ENCODE data around the gene VWF. TPM values are rescaled to one million over a fixed set of nuclear protein-coding genes. Genes with fewer than 3 reads are reported as not detected.
"Not testable (repeated sequence)": the region's sequence is repeated elsewhere in the genome, so short reads cannot be mapped to it uniquely, and the experiment has no call there.

VWF gene
- total RNA-seq, 1 donor from 2014 or later, result 275 TPM

DNA sequence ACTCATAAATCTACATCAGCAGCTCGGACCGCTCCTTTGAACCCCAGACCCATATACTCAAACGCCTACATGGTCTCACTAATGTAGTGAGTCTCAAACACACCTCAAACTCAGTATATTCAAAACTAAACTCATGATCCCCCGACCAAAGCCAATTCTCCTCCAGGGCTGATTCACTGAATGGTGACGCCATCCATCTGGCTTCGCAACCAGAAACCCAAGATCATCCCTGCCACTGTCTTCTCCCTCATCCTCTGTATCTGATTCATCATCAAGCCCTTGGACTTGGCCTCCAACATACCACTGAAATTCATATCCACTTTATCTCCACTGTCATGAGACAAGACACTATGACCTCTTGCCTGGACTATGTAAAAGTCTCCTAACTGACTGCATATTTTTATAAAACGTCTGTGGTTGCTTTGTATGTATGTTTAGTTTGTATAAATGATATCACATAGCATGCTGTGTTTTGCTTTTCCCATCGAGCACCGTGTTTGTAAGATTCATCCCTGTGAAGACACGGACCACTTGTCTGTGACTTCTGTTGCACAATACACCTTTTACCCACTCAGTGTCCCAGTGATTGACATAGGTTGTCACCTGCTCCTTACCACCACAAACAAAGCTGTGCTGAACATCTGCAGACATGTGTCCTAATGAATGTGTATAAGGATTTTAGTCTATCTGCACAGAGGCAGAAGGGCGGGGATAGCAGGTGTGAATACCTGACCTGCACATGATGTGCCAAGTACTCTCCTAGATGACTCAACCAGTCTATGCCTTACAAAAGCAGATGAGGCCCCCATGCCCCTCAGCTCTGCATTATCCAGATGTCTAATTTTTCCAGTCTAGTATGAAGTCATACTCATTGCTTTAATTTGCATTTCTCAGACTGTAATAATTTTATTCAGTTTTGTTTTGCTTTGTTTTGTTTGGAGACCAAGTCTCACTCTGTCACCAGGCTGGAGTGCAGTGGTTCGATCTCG lies 76.9 kb downstream of the VWF start:
- DNase-seq, result no peak
- intact Hi-C loops (cut with micrococcal nuclease), result no loop called here
- no peak for ATAC-seq

DNA sequence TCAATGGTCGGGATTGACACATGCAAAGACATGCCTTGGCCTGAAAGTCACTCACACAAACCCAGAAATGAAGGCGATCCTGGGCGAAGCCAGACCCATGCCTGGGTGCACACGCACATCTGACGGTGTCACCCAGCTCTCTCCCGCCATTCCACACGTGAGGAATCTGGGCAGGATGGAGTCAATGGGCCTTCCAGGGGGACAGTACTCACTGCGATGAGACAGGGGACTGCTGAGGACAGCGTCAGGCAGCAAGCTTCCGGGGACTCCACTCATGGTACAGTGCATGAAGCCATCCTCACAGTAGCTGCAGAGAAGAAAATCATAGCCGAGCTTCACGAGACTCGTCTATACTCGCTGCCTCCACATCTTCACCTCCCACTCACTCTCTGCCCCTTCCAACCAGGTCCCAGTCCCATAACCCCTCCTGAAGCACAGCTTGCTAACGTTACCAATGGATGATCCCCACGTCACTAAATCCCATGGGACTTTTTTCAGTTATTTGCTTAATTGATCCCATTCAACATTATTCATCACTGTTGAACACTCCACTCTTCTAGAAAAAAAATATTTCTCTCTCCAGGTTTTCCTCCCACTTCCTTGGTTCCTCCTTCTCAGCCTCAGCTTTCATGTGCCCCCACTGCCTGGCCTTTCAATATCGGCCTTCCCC lies 77.8 kb downstream of the VWF start:
- ATAC-seq (no peak), DNase-seq (no peak)
- intact Hi-C loops (cut with micrococcal nuclease), result no loop called here

DNA sequence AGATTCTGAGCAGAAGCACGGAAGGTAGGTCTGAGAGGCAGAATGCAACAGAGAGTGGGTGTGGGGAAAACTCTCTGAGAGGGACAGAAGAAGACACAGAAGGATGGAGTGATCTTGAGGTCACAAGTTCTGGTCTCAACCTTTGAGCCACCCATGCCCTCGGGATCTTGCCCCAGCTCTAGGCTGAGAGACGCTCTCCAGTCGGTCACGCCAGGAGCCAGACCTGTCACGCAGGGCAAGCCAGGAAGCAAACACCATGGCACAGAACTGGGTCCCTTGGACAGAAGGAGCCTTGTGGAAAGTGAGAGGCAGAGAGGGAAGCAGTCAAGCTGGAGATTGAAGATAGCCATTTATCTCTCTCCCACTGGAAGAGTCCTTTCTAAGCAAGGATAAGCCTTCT lies 79.0 kb downstream of the VWF start:
- DNase-seq, result no peak
- ATAC-seq, result no peak
- intact Hi-C loops (cut with micrococcal nuclease), result no loop called here

DNA sequence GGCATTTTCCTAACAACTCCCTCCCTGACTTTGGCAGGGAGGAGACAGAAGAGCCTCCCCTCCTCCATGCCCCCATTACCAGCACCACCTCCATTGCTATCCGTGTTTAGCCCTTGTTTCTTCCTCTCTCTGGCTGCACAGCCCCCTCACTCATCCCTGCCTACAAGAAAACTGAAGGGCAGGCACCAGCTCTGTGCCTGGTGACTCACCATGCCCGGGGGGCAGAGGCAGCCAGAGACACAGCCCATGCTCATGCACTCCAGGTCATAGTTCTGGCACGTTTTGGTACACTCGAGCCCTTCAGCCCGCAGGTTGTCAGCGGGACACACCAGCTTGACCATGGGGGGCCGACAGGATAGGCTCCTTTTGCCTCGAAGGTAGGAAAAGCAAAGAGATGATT lies 80.4 kb downstream of the VWF start:
- no peak for DNase-seq
- intact Hi-C loops (cut with micrococcal nuclease), result no loop called here

DNA sequence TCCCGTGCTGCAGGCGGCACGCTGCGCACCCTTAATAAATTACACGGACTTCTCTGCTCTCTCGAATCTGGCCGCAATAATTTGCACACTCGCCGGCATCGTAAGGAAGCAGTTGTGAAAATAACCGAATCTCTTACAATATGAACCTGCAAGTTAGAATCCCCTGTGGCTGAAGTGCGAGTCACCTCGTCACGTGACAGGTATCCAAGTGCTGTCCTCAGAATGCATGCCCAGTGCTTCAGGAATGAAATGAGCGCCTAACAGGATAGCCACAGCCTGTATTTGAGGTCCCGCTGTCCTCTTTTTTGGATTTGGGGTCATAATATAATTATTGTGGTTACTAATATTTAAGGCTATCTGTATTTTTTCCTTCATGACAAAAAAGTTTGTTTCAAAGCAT lies 82.0 kb downstream of the VWF start:
- ATAC-seq (no peak), DNase-seq (no peak)
- intact Hi-C loops (cut with micrococcal nuclease), result no loop called here

More for the DNA sequence above, 80.4 kb downstream of the VWF start:
- ATAC-seq, result no peak

DNA sequence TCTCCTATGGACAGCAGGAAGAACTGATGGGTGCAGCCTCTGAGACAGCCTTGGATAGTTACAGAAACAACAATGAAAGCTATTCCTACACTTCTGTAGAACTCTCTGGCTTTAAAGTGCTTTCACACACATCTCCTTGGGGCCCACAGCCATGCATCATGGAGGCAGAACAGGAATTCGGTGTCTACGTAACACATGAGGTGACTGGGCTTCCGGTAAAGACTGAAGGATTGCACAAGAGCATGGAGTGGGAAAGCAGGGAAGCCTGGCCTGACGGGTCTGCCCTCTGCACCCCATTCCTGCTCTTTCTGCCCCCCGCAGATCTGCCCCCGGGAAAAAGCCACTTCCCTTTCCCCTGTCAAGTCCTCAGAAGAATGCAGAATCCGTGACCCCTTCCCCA lies 82.6 kb downstream of the VWF start:
- ATAC-seq (no peak), DNase-seq (no peak)
- intact Hi-C loops (cut with micrococcal nuclease), result no loop called here

DNA sequence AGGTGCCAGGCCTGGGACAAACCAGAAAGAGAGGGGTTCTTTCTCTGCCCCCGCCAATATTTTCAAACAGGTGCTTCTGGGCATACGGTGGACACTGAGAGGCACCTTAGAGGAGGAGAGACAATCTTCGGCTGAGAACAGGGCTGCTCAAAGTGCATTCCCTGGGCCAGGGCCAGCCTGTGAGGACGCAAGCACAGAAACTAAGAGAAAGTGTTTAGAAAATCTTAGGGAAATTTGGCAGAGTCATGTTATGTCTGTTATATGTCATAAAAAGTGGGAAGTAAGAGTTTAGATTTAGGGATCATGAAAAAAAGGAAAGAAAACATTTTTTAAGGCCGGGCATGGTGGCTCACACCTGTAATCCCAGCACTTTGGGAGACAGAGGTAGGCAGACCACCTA lies 83.7 kb downstream of the VWF start:
- intact Hi-C loops (cut with micrococcal nuclease), result no loop called here
- DNase-seq (no peak), ATAC-seq (no peak)

DNA sequence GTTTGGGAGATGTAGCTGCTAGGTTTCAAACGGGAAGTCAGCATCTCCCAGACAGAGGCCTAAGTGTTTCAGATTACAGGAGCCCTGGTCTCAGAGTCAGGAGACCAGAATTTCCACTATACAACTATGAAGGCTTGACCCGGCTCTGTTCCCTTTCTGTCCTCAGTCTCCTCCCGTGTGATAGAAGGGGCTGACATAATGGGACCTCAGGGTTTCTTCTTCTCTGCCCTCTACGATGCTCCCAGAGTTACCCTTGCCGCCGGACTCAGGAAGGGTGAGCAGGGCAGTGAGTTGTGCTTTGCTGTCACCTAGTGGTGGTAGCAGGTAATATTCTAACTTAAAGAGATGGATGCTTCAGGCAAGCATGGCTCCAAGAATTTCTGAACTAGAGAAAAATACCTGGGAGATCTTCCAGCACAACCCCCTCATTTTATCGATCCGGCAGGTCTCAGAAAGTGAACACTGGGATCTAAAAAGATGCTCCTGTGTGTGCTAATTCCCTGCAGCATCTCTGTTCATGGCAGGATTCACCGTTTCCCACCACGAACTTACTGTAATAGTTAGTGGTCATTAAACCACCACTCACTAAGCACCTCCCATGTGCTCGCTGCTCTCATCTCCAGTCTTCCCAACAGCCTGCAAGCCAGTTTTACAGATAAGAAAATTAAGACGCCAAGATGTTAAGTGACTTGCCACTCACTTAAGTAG lies 84.4 kb downstream of the VWF start:
- intact Hi-C loops (cut with micrococcal nuclease), result loop anchor here (2.0 kb wide), 1 partner anchor 51 kb away; no protein-coding TSS in a partner anchor
- DNase-seq (no peak), ATAC-seq (peak; percentile 80)

DNA sequence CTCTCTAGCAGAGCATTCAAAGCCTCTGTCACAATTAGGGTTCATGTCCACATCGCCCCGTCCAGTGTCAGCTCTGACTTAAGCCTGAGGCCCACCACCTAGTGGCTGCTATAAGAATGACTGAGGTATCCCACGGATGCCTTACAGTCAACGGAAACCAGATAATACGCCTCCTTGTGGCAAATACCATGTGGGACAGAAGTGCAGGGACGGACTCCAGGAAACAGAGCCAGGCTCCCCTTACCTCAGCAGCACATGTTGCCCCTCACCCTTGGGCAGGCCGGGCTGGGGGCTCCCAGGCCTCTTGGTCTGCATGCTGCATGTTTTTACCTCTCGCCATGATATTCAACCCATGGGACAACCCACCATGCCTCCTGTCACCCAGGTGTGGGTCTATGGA lies 86.3 kb downstream of the VWF start:
- intact Hi-C loops (cut with micrococcal nuclease), result loop anchor here (2.0 kb wide), 1 partner anchor 49 kb away; no protein-coding TSS in a partner anchor
- DNase-seq (no peak), ATAC-seq (peak; percentile 62)

DNA sequence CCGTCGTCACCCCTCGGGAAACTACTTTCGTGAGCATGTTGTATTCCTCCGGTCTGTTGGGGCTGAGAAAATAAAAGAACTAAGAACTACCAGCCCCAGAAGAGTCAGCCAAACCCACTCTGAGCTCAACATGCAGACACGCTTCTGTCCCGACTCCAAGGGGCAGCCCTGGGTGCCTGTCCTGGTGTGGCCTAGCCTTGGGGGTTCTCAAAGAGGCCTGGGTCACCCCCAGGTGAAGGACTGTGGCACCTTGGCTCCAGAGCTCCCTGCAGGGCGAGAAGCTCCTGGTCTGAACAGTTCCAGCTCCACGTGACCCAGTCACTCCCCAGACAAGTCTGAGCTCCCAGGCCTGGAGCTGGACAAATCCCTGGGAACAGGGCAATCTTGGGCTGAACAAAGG lies 87.0 kb downstream of the VWF start:
- intact Hi-C loops (cut with micrococcal nuclease), result no loop called here
- DNase-seq, result no peak
- ATAC-seq, result no peak

DNA sequence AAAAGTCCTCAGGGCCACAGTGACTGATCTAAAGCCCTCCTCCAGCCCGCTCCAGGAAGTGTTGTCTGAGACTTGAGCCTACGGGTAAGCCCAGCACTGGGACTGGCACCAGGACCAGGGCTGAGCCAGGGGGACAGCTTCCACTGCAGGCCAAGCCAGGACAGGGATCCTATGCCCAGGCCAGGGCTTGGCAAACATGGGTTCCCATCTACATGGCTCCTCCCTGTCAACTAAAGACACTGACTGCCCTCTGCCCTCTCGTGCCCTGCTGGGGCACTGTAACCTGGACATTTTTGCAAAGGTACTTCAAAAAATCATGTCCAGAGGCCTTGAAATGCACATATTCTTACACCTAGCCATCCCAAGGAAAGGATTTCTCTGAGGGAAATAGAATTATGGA lies 88.0 kb downstream of the VWF start:
- intact Hi-C loops (cut with micrococcal nuclease), result no loop called here
- DNase-seq (no peak), ATAC-seq (no peak)

DNA sequence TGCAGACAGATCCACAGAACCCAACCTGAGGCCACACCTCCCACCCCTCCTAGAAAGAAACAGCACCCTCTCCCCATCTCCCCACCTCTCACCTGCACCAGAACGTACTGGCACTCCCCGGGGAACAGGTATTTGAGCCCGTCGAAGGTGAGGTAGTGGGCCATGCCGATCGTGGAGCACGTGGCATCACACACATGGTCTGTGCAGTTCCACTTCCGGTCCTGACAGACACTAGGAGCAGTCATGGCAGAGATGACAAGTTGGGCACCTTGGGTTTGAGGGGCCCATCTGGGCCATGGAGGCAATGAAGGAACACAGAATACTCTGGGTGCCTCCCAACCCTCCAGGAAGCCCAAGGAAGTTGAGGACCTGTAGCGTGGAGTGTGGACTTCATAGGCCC lies 89.9 kb downstream of the VWF start:
- intact Hi-C loops (cut with micrococcal nuclease), result no loop called here
- DNase-seq (no peak), ATAC-seq (no peak)

DNA sequence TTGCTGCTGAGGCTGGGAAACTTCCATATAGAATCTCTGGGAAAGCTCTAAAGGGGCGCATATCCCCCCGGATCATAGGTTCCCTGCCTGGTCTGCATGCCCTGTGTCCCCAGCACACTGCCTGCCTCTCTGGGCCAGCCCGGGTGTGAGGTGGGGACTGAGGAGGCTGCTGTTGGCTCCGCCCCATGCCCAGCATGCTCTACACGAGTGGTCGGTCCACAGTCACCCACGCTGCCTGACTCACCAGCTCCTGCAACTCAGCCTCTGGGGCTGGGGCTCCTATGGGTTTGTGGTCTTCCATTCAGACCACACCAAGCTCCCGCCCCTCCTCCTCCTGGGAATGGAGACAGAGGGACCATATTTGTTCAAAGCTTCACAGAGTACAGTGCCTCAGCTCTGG lies 90.9 kb downstream of the VWF start:
- DNase-seq (no peak), ATAC-seq (no peak)
- intact Hi-C loops (cut with micrococcal nuclease), result no loop called here

DNA sequence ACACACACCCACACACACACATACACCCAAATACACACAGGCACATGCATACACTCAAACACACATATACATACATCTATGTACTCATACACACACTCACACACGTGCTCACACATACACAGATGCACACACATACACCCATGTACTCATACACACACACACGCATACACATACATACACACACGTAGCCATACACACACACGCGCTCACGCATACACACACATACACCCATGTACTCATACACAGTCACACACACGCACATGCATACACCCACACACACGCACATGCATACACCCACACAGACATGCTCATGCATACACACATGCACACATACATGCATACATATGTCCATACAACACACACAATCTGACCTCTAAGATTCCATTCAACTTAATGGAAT lies 91.7 kb downstream of the VWF start:
- ATAC-seq, result no peak
- intact Hi-C loops (cut with micrococcal nuclease), result no loop called here
- DNase-seq, result no peak

DNA sequence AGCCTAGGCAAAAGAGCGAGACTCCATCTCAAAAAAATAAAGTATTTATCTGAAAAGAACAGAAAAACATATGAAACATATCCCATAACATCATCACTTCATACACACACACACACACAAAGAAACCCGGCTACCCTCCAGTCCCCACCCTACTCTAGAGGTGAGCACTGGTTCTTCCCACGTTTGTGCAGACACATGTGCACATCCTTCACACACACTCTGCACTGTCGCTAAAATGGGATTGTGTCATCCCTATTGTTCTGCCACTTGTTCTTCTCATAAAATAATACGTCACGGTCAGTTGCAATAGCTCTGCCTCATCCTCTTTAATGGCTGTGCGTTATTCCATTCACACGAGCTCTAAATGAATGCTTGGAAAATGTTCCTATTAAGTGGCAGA lies 93.5 kb downstream of the VWF start:
- ATAC-seq (no peak), DNase-seq (no peak)
- intact Hi-C loops (cut with micrococcal nuclease), result no loop called here

DNA sequence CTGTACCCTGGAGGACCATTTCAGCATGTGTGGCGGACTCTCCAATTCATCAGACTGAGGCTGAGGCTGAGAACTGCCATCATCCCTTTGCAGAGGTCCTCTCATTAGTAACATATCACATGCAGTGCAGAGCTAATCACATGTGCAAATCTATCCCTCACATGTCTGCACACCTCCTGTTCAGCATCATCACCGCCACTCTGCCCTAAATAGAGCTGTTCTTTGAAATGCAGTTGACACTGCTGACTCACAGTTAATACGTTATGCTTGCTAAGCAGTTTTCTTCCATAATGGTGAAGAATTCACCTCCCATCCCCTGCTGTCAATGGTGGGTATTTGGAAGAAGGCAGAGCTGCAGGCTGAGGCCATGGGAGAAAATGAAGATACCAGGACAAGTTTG lies 94.4 kb downstream of the VWF start:
- intact Hi-C loops (cut with micrococcal nuclease), result no loop called here
- DNase-seq (no peak), ATAC-seq (no peak)

DNA sequence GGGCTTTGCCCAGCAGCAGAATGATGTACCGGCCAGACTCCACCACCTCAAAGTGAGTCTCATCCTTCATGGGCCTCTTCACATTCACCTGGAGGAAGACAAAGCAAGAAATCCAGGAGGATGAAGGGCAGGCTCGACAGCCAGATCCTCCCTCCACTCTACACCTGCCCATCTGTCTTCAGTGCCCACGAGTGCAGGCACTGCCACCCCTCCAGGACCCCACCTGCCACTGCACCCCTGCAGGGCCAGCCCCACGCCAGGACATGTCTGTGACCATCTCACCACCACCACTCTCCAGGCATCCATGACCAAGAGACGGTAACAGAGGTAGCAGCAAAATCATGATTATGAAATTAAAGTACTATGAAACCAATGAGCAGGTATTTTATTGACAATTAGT lies 95.1 kb downstream of the VWF start:
- intact Hi-C loops (cut with micrococcal nuclease), result no loop called here
- ATAC-seq (no peak), DNase-seq (no peak)

DNA sequence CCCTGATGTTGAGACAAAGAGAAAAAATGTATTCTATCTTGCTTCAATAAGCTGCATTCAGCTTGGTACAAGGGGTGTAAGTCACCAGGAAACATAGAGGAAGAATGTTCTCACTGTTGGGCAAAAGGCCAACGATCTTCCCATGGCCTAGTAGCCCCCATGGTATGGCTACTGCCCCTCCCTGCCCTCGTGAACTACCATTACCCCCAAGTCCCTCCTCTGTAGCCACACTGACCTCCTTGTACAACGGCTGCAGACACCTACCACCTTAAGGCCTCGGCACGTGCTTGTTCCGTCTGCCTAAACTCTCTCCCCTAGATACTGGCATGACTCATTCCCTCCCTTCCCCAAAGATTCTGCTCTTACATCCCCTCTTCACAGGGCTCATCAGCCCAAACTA lies 97.5 kb downstream of the VWF start:
- ATAC-seq, result no peak
- intact Hi-C loops (cut with micrococcal nuclease), result no loop called here
- DNase-seq, result no peak

DNA sequence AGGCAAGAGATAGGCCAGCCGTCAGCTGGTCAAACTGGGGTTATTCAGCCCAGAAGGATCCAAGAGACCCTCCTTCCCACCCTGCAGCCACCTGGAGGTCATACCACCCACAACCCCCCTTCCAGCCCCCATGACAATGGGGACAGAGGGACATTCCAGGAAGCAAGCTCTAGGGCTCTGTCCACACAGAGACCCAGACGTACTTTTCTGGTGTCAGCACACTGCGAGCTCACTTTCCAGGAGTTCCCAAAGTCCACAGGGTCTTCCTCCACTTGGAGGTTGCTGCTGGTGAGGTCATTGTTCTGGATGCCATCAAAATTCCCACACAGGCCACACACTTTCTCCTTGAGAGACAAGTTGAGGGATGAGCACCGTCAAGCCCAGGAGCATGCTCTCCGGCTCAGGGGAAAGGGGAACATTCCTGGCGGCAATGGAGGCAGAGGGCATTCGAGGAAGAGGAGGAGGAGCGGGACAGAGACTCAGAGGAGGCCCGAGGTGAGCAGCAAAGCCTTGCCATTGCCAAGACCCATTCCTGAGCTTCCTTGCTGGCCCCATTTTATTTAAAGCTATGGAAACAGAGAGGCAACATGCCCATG lies 98.7 kb downstream of the VWF start:
- ATAC-seq; DNase-seq; intact Hi-C loops (cut with micrococcal nuclease): not testable (repeated sequence)

DNA sequence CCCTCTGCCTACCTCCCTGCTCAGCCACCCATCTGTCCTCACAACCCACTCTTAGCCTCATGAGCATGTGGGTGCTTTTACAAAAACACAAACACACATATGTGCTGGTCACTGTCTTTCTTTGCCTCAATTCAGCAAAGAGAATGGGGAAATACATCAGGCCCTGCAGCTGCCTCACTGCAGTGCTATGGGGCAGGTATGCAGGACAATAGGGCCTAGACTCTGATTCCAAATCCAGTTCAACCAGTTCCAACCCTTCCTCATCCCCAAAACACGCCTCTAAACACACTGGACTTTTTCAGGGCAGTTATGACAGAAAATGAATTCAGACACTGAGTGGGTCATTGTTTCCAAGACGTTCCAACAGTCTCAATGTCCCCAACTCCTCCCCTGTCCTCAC lies 100.4 kb downstream of the VWF start:
- ATAC-seq; DNase-seq; intact Hi-C loops (cut with micrococcal nuclease): not testable (repeated sequence)
